Stimulated activated CD4-positive, alpha-beta T cell treated with anti-CD3 and anti-CD28 coated beads, Interleukin-2, amount 100 ng/mL, for 4 hours (primary cell): Measurements from ENCODE around the gene ODAD3.
"Not testable (repeated sequence)": the region's sequence is repeated elsewhere in the genome, so short reads cannot be mapped to it uniquely, and the experiment has no call there.

Experiments used
- DNase-seq: peaks from one replicate; pipeline ENCODE4 v3.0.0-alpha.2; 2020; ENCODE audit warnings: low read depth

ODAD3 gene

GRCh38 chr19:11435057-11435832 is at the start of gene ODAD3, which contains the start of gene PRKCSH:
Gene ODAD3, minus strand, starts transcription at chr19:11435121. Its CDS starts 105 bp downstream, at chr19:11435016.
Gene PRKCSH, plus strand, starts transcription at chr19:11435635. Its CDS starts 483 bp downstream, at chr19:11436118.
- peak; percentile 97 for DNase-seq

GRCh38 chr19:11483366-11484111 is 48.6 kb upstream of the ODAD3 start:
- no peak for DNase-seq

GRCh38 chr19:11482384-11483050 is 47.6 kb upstream of the ODAD3 start:
- DNase-seq, result peak; percentile 71

GRCh38 chr19:11481534-11482383 is 46.8 kb upstream of the ODAD3 start:
- peak; percentile 66 for DNase-seq

GRCh38 chr19:11480715-11481533 is 46.0 kb upstream of the ODAD3 start, which contains the start of gene ELAVL3:
Gene ELAVL3, minus strand, starts transcription at chr19:11481046. Its CDS starts 438 bp downstream, at chr19:11480608.
- no peak for DNase-seq

GRCh38 chr19:11479898-11480714 is 45.2 kb upstream of the ODAD3 start:
- no peak for DNase-seq

- no peak for DNase-seq
These were observed 44.4 kb upstream of the ODAD3 start for GRCh38 chr19:11479090-11479897.

- DNase-seq, result no peak
These were observed 43.5 kb upstream of the ODAD3 start for GRCh38 chr19:11478167-11479089.

- no peak for DNase-seq
These were observed 40.9 kb upstream of the ODAD3 start for GRCh38 chr19:11475861-11476260.

GRCh38 chr19:11475343-11475742 is 40.4 kb upstream of the ODAD3 start:
- DNase-seq, result not testable (repeated sequence)

- no peak for DNase-seq
These were observed 38.8 kb upstream of the ODAD3 start for GRCh38 chr19:11473725-11474124.

- not testable (repeated sequence) for DNase-seq
These were observed 33.4 kb upstream of the ODAD3 start for GRCh38 chr19:11468266-11468845.

- no peak for DNase-seq
These were observed 30.7 kb upstream of the ODAD3 start for GRCh38 chr19:11465600-11465999.

GRCh38 chr19:11464333-11465265 is 29.7 kb upstream of the ODAD3 start:
- DNase-seq, result no peak

- no peak for DNase-seq
These were observed 28.5 kb upstream of the ODAD3 start for GRCh38 chr19:11463391-11463790.

GRCh38 chr19:11461453-11461852 is 26.5 kb upstream of the ODAD3 start:
- DNase-seq, result no peak
